Umbilical cord (tissue), 2 donors: ENCODE results near the gene MYH11. TPM values are rescaled to one million over a fixed set of nuclear protein-coding genes. Genes with fewer than 3 reads are reported as not detected.
"Not testable (repeated sequence)": the region's sequence is repeated elsewhere in the genome, so short reads cannot be mapped to it uniquely, and the experiment has no call there.

ENCODE experiments used
- DNase-seq: peaks from one replicate; pipeline ENCODE4 v3.0.0-alpha.2; 2015; ENCODE audit warnings: low spot score
- total RNA-seq: library from RNA; depleted of rRNA; stranded (reverse); fragments of >200 nt; gene quantifications from one replicate; pipeline ENCODE4 v1.2.3, GENCODE V29; 2014; ENCODE audit warnings: low replicate concordance; ENCODE audit not compliant: insufficient read depth

MYH11 gene
- total RNA-seq, 1 donor from 2014 or later = 1,356 TPM

DNA sequence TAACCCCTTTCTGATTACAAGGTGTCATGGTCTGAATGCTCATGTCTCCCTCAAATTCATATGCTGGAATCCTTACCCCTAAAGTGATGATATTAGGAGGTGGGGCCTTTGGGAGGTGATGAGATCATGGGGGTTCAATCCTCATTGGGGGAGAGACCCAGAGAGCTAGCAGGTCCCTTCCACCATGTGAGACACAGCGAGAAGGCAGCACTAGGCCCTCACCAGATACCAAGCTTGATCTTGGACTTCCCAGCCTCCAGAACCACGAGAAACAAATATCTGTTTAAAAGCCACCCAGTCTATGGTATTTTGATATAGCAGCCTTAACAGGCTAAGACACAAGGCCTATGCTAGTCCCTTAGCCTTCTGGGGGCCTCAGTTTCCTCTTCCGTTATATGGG lies 45.9 kb downstream of the MYH11 start:
- DNase-seq = no peak

GRCh38 chr16:15810411-15810810 lies 46.4 kb downstream of the MYH11 start:
- DNase-seq = no peak

GRCh38 chr16:15809297-15809696 lies 47.5 kb downstream of the MYH11 start:
- DNase-seq = not testable (repeated sequence)

DNA sequence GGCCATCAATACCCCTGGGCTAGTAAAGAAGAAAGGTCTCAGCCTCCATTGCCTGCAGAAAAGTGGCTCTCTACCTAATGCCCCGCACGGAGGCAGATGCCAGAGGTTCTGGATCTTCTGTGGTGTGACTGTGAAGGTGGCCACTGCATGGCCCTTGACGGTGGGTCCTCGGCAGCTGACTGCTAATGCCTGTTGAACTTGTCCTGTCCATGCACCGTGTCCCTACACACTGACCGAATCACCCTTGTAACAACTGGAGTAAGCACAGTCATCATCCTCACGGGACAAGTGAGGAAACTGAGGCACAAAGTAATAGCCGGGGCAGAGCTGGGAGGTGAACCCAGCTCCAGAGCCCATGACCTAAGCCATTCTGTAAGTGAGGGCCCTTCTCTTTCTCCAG lies 48.8 kb downstream of the MYH11 start:
- no peak for DNase-seq

- peak; percentile 80 for DNase-seq
These were observed 49.2 kb downstream of the MYH11 start for GRCh38 chr16:15807603-15808009.

GRCh38 chr16:15803618-15804017 lies 53.2 kb downstream of the MYH11 start:
- DNase-seq = peak; percentile 58

- DNase-seq = no peak
These were observed 56.9 kb downstream of the MYH11 start for GRCh38 chr16:15799851-15800495.

DNA sequence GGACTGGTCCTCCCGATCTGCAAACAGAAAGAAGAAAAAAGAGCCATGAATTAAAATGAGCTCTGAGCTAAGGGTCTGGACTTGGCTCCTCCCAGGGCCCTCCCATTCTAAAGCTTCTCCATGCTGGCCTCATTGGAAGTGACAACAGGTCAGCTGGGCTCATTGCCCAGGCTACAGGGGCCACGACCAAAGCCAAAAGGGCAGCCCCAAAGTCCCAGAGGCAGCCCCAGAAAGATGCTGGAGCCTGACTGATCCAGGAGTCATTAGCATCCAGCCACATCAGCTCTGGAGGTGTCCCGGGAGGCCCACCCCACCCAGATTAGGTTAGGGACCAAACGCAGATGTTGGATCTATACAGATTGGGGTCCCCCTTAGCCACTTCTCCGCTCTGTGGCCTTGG lies 58.2 kb downstream of the MYH11 start:
- DNase-seq = no peak

DNA sequence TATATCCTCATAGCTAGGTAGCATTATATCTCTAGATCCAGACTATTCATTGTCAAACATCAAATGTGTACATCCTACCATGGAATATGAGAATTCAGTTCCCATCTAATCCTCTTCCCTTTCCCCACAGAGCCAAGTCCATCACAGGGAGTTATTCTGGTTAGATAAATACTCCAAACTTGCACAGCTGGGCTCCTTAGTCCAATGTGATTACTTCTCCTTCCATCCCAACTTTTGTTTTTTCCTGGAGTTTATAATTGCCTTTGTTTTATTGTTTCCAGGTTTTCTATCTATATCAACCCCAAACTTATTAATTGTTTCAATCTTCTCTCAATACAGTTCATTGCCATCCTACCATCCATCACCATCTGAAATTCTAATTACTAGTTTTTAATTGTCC lies 59.9 kb downstream of the MYH11 start:
- no peak for DNase-seq

GRCh38 chr16:15795615-15796014 lies 61.2 kb downstream of the MYH11 start:
- no peak for DNase-seq

- no peak for DNase-seq
These were observed 64.3 kb downstream of the MYH11 start for GRCh38 chr16:15792563-15792971.

- no peak for DNase-seq
These were observed 66.4 kb downstream of the MYH11 start for GRCh38 chr16:15790458-15790857.

GRCh38 chr16:15789816-15790215 lies 67.0 kb downstream of the MYH11 start:
- DNase-seq = not testable (repeated sequence)

DNA sequence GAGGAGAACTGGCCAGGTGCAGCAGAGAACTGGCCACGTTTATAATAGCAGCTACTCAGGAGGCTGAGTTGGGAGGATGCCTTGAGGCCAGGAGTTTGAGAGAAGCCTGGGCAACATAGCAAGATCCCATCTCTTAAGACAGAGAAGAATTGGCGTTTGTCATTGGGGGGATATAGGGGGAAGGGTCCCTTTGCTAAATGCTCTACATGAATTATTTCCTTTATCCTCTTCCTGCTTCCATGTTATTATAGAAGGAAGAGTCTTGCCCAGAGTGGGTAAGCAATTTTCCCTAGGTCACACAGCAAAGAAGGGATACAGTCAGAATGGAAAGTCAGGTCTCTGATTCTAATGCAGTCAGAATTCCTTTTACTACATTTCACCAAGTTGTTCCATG lies 68.0 kb downstream of the MYH11 start:
- no peak for DNase-seq

GRCh38 chr16:15786501-15786900 lies 70.3 kb downstream of the MYH11 start:
- no peak for DNase-seq

GRCh38 chr16:15785386-15786059 lies 71.3 kb downstream of the MYH11 start:
- DNase-seq = no peak

- no peak for DNase-seq
These were observed 72.8 kb downstream of the MYH11 start for GRCh38 chr16:15783985-15784384.

- DNase-seq = no peak
These were observed 74.1 kb downstream of the MYH11 start for GRCh38 chr16:15782573-15783365.

GRCh38 chr16:15781650-15782049 lies 75.2 kb downstream of the MYH11 start:
- DNase-seq = no peak

DNA sequence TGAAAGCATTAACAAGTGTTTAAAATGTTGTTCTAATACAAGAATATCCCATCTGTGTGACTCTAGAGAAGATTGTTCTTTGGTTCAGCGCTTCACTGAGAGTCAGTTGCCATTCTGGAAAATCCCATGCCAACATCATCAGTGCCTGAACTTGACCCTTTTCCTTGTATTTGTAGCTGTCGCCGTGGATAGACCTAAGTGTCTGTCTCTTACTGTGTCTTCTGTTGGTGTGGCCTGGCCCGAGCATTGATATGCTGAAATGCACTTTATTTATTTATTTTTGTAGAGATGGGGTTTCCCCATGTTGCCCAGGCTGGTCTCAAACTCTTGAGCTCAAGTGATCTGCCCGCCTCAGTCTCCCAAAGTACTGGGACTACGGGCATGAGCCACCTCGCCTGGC lies 76.0 kb downstream of the MYH11 start:
- no peak for DNase-seq

- no peak for DNase-seq
These were observed 77.0 kb downstream of the MYH11 start for GRCh38 chr16:15779664-15780351.

DNA sequence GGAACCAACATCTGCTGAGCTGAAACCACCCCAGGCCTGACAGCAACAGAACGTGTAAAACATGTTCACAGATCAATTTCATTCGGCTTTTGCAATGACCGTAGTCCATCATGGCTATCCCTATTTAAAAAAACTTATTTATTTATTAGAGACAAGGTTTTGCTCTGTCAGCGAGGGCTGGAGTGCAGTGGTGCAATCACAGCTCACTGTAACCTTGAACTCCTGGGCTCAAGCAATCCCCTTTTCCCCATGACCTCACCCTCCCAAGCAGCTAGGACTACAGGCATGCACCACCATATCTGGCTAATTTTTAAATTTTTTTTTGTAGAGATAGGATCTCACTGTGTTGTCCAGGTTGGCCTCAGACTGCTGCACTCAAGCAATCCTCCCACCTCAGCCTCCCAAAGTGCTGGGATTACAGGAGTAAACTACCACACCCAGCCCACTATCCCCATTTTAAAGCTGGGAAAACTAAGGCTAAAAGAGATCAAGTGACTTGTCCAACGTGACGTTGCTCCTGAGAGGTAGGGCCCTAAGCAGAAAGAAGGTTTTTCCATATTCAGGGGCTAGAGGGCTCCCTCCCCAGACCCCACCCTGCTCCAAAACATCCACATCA lies 77.7 kb downstream of the MYH11 start:
- no peak for DNase-seq
